Hepatocyte (in vitro differentiated cells): ENCODE measurements around the gene NEAT1.

Source experiments
- EZH2 ChIP-seq: fragments of 200-600 bp; sonication (generic); IDR thresholded peaks from 2 replicates; pipeline ENCODE4 v1.6.1; 2016; ENCODE audit warnings: antibody characterized with exemption, mild to moderate bottlenecking, borderline replicate concordance
- EZH2phosphoT487 ChIP-seq: fragments of 200-600 bp; sonication (generic); IDR thresholded peaks from one replicate; pipeline ENCODE4 v1.6.1; 2018; ENCODE audit warnings: antibody characterized with exemption, mild to moderate bottlenecking, low read depth, moderate library complexity; ENCODE audit not compliant: unreplicated experiment, severe bottlenecking
- TF ChIP-seq, protein P1 (sequence below): fragments of 200-600 bp; sonication (generic); IDR thresholded peaks from 2 replicates; pipeline ENCODE4 v1.5.1; 2016; ENCODE audit warnings: antibody characterized with exemption, mild to moderate bottlenecking; ENCODE audit not compliant: poor library complexity

GRCh38 chr11:65379698-65380459 is 42.7 kb upstream of the NEAT1 start:
- TF ChIP-seq, protein P1, sequence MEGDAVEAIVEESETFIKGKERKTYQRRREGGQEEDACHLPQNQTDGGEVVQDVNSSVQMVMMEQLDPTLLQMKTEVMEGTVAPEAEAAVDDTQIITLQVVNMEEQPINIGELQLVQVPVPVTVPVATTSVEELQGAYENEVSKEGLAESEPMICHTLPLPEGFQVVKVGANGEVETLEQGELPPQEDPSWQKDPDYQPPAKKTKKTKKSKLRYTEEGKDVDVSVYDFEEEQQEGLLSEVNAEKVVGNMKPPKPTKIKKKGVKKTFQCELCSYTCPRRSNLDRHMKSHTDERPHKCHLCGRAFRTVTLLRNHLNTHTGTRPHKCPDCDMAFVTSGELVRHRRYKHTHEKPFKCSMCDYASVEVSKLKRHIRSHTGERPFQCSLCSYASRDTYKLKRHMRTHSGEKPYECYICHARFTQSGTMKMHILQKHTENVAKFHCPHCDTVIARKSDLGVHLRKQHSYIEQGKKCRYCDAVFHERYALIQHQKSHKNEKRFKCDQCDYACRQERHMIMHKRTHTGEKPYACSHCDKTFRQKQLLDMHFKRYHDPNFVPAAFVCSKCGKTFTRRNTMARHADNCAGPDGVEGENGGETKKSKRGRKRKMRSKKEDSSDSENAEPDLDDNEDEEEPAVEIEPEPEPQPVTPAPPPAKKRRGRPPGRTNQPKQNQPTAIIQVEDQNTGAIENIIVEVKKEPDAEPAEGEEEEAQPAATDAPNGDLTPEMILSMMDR: no peak
- TF ChIP-seq EZH2phosphoT487: no peak
- no peak for TF ChIP-seq EZH2
